ENCODE data around the gene TBC1D19. TPM values are rescaled to one million over a fixed set of nuclear protein-coding genes. Genes with fewer than 3 reads are reported as not detected.

Gene TBC1D19
- total RNA-seq, 1 donor from 2014 or later: 5.2 TPM

DNA sequence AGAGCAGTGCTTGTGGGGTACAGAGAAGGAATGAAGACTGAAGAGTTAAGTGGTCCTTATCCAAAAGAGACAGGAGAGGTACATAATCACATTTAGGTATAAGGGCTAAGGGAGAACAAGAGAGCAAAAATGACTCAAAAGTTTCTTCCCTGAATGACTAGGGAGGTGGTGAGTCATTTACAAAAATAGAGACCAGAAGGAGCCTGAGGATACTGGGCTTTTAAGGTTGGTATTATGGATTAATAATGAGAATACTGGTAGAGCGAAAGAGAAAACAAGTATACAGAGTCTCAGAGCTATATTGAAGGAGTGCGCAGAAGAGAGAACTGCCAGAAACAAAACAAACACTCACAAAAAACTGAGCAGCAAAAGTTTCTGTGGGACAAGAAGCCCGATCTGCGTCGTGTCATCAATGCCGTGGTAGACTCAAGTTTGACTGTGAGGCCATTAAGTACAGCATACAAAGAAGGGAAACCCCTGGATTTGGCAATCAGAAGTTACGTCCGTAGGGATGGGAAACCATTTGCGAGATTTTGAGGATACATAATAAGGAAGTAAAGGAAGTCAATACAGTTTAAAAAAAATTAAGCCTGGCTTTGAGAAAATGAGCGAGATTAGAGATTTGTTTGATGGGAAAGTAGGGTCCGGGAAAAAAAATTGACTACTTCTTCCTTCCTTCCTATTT lies 147.6 kb downstream of the TBC1D19 start:
- intact Hi-C loops (cut with micrococcal nuclease): loop anchor here (10.0 kb wide), 1 partner anchor 147 kb away; the partner anchor contains the start of gene TBC1D19

DNA sequence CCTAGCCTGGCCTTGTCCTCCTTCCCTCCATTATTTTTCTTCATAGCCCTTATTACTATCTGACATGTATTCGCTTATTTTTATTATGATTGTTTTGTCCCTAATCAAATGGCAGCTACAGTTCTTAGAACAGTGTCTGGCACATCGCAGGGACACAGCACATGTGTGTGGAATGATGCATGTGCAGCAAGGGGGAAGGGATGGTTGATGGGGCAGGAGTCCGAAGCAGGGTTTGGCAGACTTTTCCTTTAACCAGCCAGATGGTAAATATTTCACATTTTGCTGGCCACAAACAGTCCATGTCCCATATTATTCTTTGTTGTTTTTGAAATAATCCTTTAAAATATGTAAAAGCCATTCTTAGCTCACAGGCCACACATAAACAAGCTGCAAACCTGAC lies 148.5 kb downstream of the TBC1D19 start:
- intact Hi-C loops (cut with micrococcal nuclease): loop anchor here (10.0 kb wide), 1 partner anchor 148 kb away; the partner anchor contains the start of gene TBC1D19

DNA sequence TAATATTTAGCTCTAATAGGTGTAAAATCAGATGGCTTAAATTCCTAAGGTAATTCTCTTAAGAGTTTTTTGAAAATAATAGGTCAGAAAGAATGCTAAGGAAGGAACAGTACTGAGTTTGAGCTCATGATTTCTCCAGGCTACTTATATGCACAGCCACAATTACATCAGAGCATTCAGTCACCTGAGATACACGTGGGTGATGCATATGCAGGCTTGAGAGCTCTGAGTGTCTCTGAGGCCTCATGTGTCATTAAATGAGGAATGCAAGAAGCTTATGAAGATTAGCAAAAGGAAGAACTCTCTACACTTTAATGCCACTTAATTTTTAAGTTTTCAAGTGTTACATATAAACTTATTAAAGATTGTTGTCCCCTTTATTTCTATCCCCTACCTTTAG lies 152.7 kb downstream of the TBC1D19 start:
- intact Hi-C loops (cut with micrococcal nuclease): loop anchor here (10.0 kb wide), 1 partner anchor 152 kb away; the partner anchor contains the start of gene TBC1D19

DNA sequence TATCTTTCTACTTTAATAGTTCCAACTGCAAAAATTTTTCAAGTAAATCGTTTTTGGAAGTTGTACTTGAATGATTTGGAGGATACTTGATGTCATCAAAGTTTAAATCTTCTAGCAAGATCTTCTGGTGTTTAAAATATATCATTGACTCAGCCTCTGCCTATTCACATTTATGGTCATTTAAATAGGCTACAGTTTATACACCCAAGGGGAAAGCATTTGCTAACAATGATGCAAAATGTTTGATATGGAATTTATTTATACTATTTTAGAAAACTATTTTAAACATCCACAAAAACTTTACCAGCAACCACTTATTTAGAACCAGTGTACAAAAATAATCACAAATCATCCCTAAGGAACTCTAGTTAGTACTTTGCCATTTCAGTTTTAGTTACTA lies 153.5 kb downstream of the TBC1D19 start:
- intact Hi-C loops (cut with micrococcal nuclease): loop anchor here (10.0 kb wide), 1 partner anchor 153 kb away; the partner anchor contains the start of gene TBC1D19

DNA sequence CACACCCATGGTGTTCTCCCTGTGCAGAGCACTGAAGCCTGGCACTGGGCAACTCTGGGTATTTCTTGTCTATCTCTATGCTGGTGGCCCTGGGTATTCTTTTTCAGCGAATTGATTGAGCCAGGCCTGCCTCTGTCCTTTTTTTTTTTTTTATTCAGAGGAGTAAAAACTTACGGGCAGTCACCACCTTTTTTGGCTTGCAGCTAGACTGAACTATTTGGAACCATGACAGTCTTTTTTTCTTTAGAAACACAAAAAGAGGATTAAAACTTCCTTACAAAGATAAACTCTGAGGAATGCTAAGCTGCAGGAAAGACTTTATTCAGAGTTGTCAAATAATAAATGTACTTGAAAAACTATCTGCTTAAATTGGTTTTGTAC lies 157.6 kb downstream of the TBC1D19 start:
- intact Hi-C loops (cut with micrococcal nuclease): loop anchor here (10.0 kb wide), 1 partner anchor 273 kb away; no protein-coding TSS in a partner anchor

DNA sequence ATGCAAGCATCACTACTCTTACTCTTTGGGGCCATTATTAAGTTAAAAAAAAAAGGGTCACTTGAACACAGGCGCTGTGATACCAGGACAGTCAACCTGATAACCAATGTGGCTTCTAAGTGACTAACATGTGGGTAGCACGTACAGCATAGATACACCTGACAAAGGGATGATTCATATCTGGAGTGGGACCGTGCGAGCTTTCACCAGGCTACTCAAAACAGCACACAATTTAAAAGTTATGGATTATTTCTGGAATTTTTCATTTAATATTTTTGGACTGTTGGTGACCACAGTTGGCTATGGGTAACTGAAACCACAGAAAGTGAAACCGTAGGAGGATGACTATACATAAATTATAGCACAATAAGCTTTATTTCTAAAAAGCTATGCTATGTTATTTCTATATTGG lies 162.9 kb downstream of the TBC1D19 start:
- intact Hi-C loops (cut with micrococcal nuclease): loop anchor here (10.0 kb wide), 1 partner anchor 268 kb away; no protein-coding TSS in a partner anchor

DNA sequence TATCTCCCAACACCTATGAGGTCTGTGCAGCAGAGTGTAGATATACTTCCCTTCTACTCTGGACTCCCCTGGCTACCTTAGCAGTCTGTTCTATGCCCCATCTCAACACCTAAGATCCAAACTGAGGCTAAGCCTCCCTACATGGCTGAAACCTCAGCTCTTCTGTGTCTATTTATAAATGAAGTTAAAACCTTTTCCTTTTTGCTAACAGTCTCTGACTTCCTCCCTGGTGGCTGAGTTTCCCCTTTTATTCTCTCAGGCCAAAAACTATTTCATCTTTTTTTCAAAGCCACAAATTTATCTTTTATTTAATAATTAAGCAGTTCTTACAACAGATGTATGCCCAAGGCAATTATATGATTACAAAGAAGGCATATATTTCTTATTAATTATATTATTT lies 164.9 kb downstream of the TBC1D19 start:
- intact Hi-C loops (cut with micrococcal nuclease): loop anchor here (10.0 kb wide), 1 partner anchor 266 kb away; no protein-coding TSS in a partner anchor

- intact Hi-C loops (cut with micrococcal nuclease): loop anchor here (10.0 kb wide), 1 partner anchor 265 kb away; no protein-coding TSS in a partner anchor
Measured at GRCh38 chr4:26749867-26750266, 166.0 kb downstream of the TBC1D19 start.

DNA sequence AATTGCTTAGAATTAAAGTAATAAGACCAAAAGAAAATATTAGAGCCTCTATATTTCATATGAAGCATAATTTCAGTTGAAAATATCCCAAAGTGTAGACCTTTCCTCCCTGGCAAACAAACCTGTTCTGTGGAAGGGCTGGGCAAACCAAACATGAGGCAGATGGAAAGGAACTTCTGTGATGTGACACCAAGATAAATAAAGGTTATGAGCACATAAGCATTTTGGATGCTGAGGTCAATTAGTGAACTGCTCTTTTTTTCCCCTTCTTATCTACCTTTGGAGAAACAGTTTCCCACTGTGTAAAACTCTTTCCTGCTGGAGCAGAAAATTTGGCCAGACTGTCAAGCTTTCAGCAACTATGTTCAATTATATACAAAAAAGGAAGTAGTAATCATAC lies 167.1 kb downstream of the TBC1D19 start:
- intact Hi-C loops (cut with micrococcal nuclease): no loop called here

- intact Hi-C loops (cut with micrococcal nuclease): no loop called here
Measured at GRCh38 chr4:26751838-26752237, 168.0 kb downstream of the TBC1D19 start.

GRCh38 chr4:26753187-26753586 lies 169.3 kb downstream of the TBC1D19 start:
- intact Hi-C loops (cut with micrococcal nuclease): no loop called here

DNA sequence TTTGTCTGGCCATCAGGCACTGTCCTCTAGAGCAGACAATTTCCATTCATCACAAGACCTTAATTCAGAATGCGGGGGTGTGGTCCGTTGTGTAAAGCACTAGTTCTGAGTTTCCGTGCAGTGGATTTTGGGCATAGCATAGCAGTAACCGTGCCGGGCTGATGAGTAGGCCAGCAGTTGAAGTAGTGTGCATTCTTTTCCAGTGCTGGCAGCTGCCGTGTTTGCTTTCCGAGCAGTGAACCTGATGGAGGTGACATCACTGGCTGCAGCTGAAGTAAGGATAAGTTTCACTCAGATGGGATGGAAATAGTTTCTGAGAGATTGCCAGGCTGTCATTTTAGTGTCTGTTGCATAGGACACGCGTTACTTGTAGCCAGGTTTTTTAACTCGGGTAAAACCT lies 169.7 kb downstream of the TBC1D19 start:
- intact Hi-C loops (cut with micrococcal nuclease): no loop called here

- intact Hi-C loops (cut with micrococcal nuclease): no loop called here
Measured at GRCh38 chr4:26757751-26758150, 173.9 kb downstream of the TBC1D19 start.

DNA sequence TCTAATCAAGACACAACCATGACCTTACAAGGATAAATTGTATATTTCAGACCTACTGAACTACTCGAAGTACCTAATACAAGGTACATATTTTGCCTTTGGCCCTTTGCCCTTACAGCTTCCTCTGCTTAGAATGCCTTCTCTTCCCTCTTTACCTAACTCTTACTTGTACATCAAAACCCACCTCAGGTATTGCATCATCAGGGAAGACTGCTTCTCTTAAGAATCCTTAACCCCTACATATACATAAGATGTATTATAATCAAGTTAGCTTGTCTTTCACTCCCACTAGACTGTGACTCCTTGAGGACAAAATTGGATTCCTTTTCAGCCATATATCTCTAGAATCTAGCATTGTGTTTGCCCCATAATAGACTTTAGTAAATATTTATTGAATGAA lies 175.0 kb downstream of the TBC1D19 start:
- intact Hi-C loops (cut with micrococcal nuclease): no loop called here

DNA sequence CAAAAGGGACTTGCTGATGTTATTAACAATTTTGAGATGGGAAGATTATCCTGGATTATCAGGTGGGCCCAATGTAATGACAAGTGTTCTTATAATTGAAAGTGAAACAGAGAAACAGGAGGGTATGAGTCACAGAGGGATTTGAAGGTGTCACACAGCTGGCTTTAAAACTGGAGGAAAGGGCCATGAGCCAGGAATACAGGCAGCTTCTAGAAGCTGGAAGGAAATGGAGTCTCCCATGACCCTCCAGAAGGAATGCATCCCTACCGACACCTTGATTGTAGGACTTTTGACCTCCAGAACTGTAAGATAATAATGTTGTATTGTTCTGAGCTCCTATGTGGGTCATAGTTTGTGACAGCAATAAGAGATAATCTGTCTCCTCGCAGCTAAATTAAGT lies 178.8 kb downstream of the TBC1D19 start:
- intact Hi-C loops (cut with micrococcal nuclease): no loop called here

DNA sequence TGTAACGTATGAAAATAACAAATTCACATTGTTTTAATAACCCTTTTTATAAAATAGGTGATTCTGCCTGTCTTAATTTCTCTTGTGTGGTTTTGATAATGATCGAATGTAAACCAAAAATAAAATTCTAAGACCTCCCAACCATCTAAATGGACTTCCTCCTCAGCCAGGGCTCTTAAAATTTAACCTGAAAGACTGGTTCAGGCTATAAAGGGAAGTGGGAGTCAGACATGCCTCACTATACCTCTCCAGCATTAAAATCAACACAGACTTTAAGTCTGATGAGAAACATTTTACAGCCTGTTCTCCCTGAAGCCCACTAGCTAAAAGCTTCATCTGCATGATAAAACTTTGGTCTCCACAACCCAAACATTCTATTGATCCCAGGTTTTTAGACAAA lies 179.2 kb downstream of the TBC1D19 start:
- intact Hi-C loops (cut with micrococcal nuclease): no loop called here

GRCh38 chr4:26763648-26764047 lies 179.8 kb downstream of the TBC1D19 start:
- intact Hi-C loops (cut with micrococcal nuclease): no loop called here

- intact Hi-C loops (cut with micrococcal nuclease): no loop called here
Measured at GRCh38 chr4:26764231-26764630, 180.3 kb downstream of the TBC1D19 start.

DNA sequence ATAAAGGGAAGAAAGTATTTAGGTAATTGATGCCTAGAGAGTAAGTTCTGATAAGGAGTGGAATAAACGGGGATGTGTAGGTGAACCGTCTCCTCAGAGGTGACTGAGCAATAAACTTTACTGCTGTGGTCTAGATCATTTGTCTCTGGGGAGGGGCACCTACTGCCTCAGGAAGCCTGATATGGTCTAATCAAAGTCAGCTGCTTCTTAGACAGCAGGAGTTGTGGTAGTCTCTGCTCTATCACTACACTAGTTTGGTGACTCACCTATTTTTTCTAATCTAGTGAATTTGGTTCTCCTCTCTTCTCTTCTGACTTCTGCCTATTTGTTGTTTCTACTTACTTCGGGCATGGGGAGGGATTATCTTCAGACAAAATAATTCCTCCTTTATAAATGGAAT lies 181.6 kb downstream of the TBC1D19 start:
- intact Hi-C loops (cut with micrococcal nuclease): no loop called here

DNA sequence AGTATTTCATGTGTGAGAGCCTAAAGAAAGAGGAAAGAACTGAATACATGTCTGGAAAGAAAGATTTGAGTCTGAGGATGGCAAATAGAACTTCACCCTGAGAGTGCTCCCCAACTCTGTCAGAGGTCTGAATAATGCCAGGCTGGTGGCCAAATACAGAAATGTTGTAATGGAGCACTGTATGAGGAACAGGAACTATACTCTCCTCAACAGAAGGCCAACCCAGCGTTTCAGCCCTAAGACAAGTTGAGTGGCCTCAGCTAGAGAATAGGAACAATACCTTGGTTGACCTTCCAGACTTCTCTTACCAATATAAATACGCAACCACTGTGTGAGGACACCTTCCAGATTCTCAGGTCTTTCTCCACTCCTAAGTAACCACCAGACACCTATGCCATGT lies 182.3 kb downstream of the TBC1D19 start:
- intact Hi-C loops (cut with micrococcal nuclease): no loop called here

DNA sequence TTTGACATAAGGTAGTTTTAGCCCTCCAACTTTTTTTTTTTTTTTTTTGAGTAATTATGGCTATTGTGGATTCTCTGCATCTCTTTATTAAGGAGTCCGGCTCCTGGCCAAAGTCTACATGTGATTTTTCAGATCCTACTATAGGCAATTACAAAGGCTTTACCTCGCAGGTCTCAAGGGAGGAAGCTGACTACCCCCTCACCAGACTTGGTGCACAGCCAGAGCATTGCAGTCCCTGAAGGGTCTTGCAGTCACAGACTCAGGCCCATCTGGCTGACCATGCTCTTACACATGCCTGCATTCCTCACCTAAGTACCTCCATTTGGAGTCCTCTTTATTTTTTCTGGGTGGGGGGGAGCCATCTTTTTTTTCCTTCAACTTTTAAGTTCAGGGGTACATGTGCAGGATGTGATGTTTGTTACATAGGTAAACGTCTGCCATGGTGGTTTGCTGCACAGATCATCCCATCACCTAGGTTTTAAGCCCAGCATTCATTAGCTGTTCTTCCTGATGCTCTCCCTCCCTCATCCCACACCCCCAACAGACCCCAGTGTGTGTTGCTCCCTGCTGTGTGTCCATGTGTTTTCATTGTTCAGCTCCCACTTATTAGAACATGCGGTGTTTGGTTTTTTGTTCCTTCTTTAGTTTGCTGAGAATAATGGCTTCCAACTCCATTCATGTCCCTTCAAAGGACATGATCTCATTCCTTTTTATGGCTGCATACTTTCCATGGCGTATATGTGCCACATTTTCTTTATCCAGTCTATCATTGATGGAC lies 188.4 kb downstream of the TBC1D19 start:
- intact Hi-C loops (cut with micrococcal nuclease): no loop called here

DNA sequence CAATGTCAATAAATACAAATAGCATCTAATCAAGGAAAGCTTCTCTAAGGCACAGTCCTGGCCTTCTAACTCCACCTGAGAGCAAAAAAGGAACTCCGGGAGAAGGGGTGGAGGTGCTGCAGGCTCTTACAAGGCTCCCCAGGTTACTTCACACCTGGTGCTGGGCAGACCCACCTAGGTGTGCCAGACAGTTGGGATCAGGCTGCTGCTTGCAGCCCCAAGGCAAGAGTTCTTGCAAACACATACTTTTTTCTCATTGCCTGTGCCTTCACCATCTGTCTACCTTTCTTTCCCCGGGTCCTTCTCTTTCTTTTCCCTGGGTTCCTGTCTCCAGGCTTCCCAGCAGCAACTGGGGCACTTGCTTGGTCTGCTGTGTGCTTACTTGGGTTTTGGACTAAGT lies 195.3 kb downstream of the TBC1D19 start:
- intact Hi-C loops (cut with micrococcal nuclease): no loop called here
